GM12878 (cell line): ENCODE results near the gene TRIM61. TPM values are rescaled to one million over a fixed set of nuclear protein-coding genes. Genes with fewer than 3 reads are reported as not detected.

Experiments
- BCL3 ChIP-seq: IDR thresholded peaks from 2 replicates; pipeline ENCODE4 v1.6.1; 2011; ENCODE audit warnings: borderline replicate concordance, low read depth, mild to moderate bottlenecking, moderate library complexity, low read length; ENCODE audit not compliant: insufficient read depth, poor library complexity, severe bottlenecking
- BRCA1 ChIP-seq: IDR thresholded peaks from 2 replicates; pipeline ENCODE4 v1.6.1; 2011; ENCODE audit warnings: low read depth, low read length, improper control_type of control experiment
- CHD1 ChIP-seq: IDR thresholded peaks from 2 replicates; pipeline ENCODE4 v1.6.1; 2012; ENCODE audit warnings: low read depth, low read length, improper control_type of control experiment
- CHD2 ChIP-seq: IDR thresholded peaks from 2 replicates; pipeline ENCODE4 v1.6.1; 2011; ENCODE audit warnings: low read depth, low read length, improper control_type of control experiment, borderline replicate concordance
- CREM ChIP-seq: IDR thresholded peaks from 2 replicates; pipeline ENCODE4 v1.6.1; 2014; ENCODE audit warnings: antibody characterized with exemption, low read depth
- E2F4 ChIP-seq: IDR thresholded peaks from 2 replicates; pipeline ENCODE4 v1.6.1; 2012; ENCODE audit warnings: low read depth, low read length, improper control_type of control experiment
- E2F8 ChIP-seq: fragments of 450-650 bp; IDR thresholded peaks from 2 replicates; pipeline ENCODE4 v1.6.1; 2018; ENCODE audit warnings: mild to moderate bottlenecking, low read depth, moderate library complexity; ENCODE audit not compliant: partially characterized antibody
- GABPA ChIP-seq: IDR thresholded peaks from 2 replicates; pipeline ENCODE4 v1.6.1; 2014; ENCODE audit warnings: antibody characterized with exemption, low read depth, mild to moderate bottlenecking, inconsistent platforms
- KLF5 ChIP-seq: fragments of 450-650 bp; IDR thresholded peaks from 2 replicates; pipeline ENCODE4 v1.6.1; 2014; ENCODE audit warnings: mild to moderate bottlenecking; ENCODE audit not compliant: partially characterized antibody
- STAT3 ChIP-seq: IDR thresholded peaks from 2 replicates; pipeline ENCODE4 v1.6.1; 2011; ENCODE audit warnings: low read depth, low read length, improper control_type of control experiment
- ZBTB4 ChIP-seq: fragments of 450-650 bp; formaldehyde crosslinking; IDR thresholded peaks from 2 replicates; pipeline ENCODE4 v1.4.0; 2022; ENCODE audit warnings: mild to moderate bottlenecking, moderate library complexity
- polyA plus RNA-seq, 11 experiments: library from polyadenylated mRNA; depleted of rRNA in 4 of 11; unstranded in 6 of 11; stranded (reverse) in 5 of 11; fragments of >200 nt; fragmentation: Nextera tagmentation in 4 of 11; fragmentation: Illumina TruSeq in 1 of 11; extraction: Ambion mirVana in 4 of 11; extraction: Trizol in 1 of 11; gene quantifications; 1 replicate in 1 of 11; 2 replicates in 10 of 11; pipeline versions ENCODE4 v1.2.1 to v1.2.3, GENCODE V29; 2011 to 2016; ENCODE audit warnings: inconsistent platforms in 2 of 11, missing spikeins in 2 of 11, low read depth in 1 of 11
- total RNA-seq, 4 experiments: library from RNA; depleted of rRNA in 3 of 4; stranded (reverse); fragments of >200 nt in 3 of 4; fragmentation: Illumina TruSeq in 1 of 4; extraction: Trizol in 1 of 4; gene quantifications; 2 replicates each; pipeline versions ENCODE4 v1.2.1 to v1.2.3, GENCODE V29; 2013 to 2021
- TF ChIP-seq, protein P1 (sequence below): IDR thresholded peaks from 2 replicates; pipeline ENCODE4 v1.6.1; 2012; ENCODE audit warnings: improper control_type of control experiment, low read depth, low read length; ENCODE audit not compliant: insufficient replicate concordance
- TF ChIP-seq, protein P2 (sequence below): IDR thresholded peaks from 2 replicates; pipeline ENCODE4 v1.6.1; 2012; ENCODE audit warnings: low read length, inconsistent platforms

Gene TRIM61
- total and polyA plus RNA-seq, 10 of the 15 experiments (the other 5 are each of a cell fraction or from before 2014, with no cell fraction given), result 3.2 to 10.9 (median 5.7) TPM

DNA sequence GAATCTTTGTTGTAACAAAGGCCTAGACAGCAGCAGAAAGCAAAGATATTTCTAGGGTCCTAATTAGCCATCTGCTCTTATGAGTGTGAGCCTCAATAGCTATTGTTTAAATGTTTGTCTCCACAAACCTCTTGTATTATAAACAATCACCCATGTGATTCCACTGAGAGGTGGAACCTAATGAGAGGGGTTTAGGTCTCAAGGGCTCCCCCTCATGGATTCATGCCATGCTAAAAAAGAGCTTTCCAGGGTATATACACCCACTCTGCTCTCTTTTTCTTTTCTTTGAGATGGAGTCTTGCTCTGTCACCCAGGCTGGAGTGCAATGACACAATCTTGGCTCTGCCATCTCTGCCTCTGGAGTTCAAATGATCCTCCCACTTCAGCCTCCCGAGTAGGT lies 42.1 kb downstream of the TRIM61 start (continued):
- TF ChIP-seq ZBTB4 (no peak), BRCA1 (no peak), CHD1 (no peak), KLF5 (no peak), BCL3 (no peak), GABPA (no peak), CREM (no peak), E2F4 (no peak), CHD2 (no peak), STAT3 (no peak), E2F8 (no peak)
- TF ChIP-seq, protein P1, sequence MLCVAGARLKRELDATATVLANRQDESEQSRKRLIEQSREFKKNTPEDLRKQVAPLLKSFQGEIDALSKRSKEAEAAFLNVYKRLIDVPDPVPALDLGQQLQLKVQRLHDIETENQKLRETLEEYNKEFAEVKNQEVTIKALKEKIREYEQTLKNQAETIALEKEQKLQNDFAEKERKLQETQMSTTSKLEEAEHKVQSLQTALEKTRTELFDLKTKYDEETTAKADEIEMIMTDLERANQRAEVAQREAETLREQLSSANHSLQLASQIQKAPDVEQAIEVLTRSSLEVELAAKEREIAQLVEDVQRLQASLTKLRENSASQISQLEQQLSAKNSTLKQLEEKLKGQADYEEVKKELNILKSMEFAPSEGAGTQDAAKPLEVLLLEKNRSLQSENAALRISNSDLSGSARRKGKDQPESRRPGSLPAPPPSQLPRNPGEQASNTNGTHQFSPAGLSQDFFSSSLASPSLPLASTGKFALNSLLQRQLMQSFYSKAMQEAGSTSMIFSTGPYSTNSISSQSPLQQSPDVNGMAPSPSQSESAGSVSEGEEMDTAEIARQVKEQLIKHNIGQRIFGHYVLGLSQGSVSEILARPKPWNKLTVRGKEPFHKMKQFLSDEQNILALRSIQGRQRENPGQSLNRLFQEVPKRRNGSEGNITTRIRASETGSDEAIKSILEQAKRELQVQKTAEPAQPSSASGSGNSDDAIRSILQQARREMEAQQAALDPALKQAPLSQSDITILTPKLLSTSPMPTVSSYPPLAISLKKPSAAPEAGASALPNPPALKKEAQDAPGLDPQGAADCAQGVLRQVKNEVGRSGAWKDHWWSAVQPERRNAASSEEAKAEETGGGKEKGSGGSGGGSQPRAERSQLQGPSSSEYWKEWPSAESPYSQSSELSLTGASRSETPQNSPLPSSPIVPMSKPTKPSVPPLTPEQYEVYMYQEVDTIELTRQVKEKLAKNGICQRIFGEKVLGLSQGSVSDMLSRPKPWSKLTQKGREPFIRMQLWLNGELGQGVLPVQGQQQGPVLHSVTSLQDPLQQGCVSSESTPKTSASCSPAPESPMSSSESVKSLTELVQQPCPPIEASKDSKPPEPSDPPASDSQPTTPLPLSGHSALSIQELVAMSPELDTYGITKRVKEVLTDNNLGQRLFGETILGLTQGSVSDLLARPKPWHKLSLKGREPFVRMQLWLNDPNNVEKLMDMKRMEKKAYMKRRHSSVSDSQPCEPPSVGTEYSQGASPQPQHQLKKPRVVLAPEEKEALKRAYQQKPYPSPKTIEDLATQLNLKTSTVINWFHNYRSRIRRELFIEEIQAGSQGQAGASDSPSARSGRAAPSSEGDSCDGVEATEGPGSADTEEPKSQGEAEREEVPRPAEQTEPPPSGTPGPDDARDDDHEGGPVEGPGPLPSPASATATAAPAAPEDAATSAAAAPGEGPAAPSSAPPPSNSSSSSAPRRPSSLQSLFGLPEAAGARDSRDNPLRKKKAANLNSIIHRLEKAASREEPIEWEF, result no peak
- TF ChIP-seq, protein P2, sequence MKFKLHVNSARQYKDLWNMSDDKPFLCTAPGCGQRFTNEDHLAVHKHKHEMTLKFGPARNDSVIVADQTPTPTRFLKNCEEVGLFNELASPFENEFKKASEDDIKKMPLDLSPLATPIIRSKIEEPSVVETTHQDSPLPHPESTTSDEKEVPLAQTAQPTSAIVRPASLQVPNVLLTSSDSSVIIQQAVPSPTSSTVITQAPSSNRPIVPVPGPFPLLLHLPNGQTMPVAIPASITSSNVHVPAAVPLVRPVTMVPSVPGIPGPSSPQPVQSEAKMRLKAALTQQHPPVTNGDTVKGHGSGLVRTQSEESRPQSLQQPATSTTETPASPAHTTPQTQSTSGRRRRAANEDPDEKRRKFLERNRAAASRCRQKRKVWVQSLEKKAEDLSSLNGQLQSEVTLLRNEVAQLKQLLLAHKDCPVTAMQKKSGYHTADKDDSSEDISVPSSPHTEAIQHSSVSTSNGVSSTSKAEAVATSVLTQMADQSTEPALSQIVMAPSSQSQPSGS, result no peak
